ENCODE data around the gene TMC2. TPM values are rescaled to one million over a fixed set of nuclear protein-coding genes. Genes with fewer than 3 reads are reported as not detected.

The TMC2 gene
- total RNA-seq, 6 donors from 2014 or later, result 0.22 to 0.57 (median 0.41) TPM; not detected in 2

- H3K9me3 ChIP-seq, result no peaks in the 10 kb centered on the region
- no peak overlapping the region for H3K4me3 ChIP-seq
- no peaks in the 10 kb centered on the region for H3K36me3 ChIP-seq
- no peak for TF ChIP-seq POLR2AphosphoS5 (IDR thresholded peaks at IDR 0.05)
- no peak for TF ChIP-seq POLR2A (IDR thresholded peaks at IDR 0.05)
- no peak for TF ChIP-seq EP300 (IDR thresholded peaks at IDR 0.05)
- TF ChIP-seq, protein P1, sequence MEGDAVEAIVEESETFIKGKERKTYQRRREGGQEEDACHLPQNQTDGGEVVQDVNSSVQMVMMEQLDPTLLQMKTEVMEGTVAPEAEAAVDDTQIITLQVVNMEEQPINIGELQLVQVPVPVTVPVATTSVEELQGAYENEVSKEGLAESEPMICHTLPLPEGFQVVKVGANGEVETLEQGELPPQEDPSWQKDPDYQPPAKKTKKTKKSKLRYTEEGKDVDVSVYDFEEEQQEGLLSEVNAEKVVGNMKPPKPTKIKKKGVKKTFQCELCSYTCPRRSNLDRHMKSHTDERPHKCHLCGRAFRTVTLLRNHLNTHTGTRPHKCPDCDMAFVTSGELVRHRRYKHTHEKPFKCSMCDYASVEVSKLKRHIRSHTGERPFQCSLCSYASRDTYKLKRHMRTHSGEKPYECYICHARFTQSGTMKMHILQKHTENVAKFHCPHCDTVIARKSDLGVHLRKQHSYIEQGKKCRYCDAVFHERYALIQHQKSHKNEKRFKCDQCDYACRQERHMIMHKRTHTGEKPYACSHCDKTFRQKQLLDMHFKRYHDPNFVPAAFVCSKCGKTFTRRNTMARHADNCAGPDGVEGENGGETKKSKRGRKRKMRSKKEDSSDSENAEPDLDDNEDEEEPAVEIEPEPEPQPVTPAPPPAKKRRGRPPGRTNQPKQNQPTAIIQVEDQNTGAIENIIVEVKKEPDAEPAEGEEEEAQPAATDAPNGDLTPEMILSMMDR (IDR thresholded peaks at IDR 0.05), result no peak
- ATAC-seq (ENCODE audit: low FRiP score in 2 of 2), result no peak
- WGBS, 2 donors, result 83 to 90% methylated on average over 16 of the region's 16 CpGs
- no peaks in the 10 kb centered on the region for H3K27me3 ChIP-seq
- DNase-seq, result no peak
- no peak overlapping the region for H3K27ac ChIP-seq
- H3K4me1 ChIP-seq, result no peaks in the 10 kb centered on the region
Measured at GRCh38 chr20:2617099-2617714, 80.8 kb downstream of the TMC2 start.

GRCh38 chr20:2618815-2619214 is 82.4 kb downstream of the TMC2 start:
- Histone ChIP-seq H3K4me3 (no peak overlapping the region), H3K36me3 (no peaks in the 10 kb centered on the region), H3K27me3 (no peaks in the 10 kb centered on the region), H3K27ac (no peak overlapping the region), H3K9me3 (no peaks in the 10 kb centered on the region), H3K4me1 (no peaks in the 10 kb centered on the region)
- ATAC-seq (ENCODE audit: low FRiP score in 2 of 2), result no peak
- DNase-seq, result no peak
- no peak for TF ChIP-seq POLR2A (IDR thresholded peaks at IDR 0.05)
- no peak for TF ChIP-seq POLR2AphosphoS5 (IDR thresholded peaks at IDR 0.05)
- TF ChIP-seq EP300 (IDR thresholded peaks at IDR 0.05), result no peak
- TF ChIP-seq, protein P1 (IDR thresholded peaks at IDR 0.05), result no peak
- 80 to 83% methylated on average over 6 of the region's 6 CpGs for WGBS, 2 donors

- H3K36me3 ChIP-seq, result no peaks in the 10 kb centered on the region
- 62 to 71% methylated on average over 2 of the region's 2 CpGs for WGBS, 2 donors
- H3K27ac ChIP-seq, result no peak overlapping the region
- no peaks in the 10 kb centered on the region for H3K4me1 ChIP-seq
- ATAC-seq (ENCODE audit: low FRiP score in 2 of 2) (no peak), DNase-seq (no peak)
- no peaks in the 10 kb centered on the region for H3K9me3 ChIP-seq
- no peaks in the 10 kb centered on the region for H3K27me3 ChIP-seq
- H3K4me3 ChIP-seq, result no peak overlapping the region
- TF ChIP-seq POLR2AphosphoS5 (IDR thresholded peaks at IDR 0.05) (no peak), EP300 (IDR thresholded peaks at IDR 0.05) (no peak), POLR2A (IDR thresholded peaks at IDR 0.05) (no peak)
- TF ChIP-seq, protein P1 (IDR thresholded peaks at IDR 0.05), result no peak
Measured at GRCh38 chr20:2619337-2619736, 83.0 kb downstream of the TMC2 start.

GRCh38 chr20:2619961-2620595 is 83.7 kb downstream of the TMC2 start:
- Histone ChIP-seq H3K27me3 (no peaks in the 10 kb centered on the region), H3K36me3 (no peaks in the 10 kb centered on the region), H3K9me3 (no peaks in the 10 kb centered on the region), H3K4me1 (no peaks in the 10 kb centered on the region), H3K27ac (no peak overlapping the region), H3K4me3 (no peak overlapping the region)
- no peak for ATAC-seq (ENCODE audit: low FRiP score in 2 of 2)
- no peak for DNase-seq
- TF ChIP-seq POLR2AphosphoS5 (IDR thresholded peaks at IDR 0.05) (no peak), EP300 (IDR thresholded peaks at IDR 0.05) (no peak), POLR2A (IDR thresholded peaks at IDR 0.05) (no peak)
- TF ChIP-seq, protein P1 (IDR thresholded peaks at IDR 0.05), result no peak
- WGBS, 2 donors, result 86 to 92% methylated on average over 3 of the region's 3 CpGs

All from upper lobe of left lung (tissue), 6 donors.